BJ (cell line): ENCODE results near the gene RFTN1. TPM values are rescaled to one million over a fixed set of nuclear protein-coding genes. Genes with fewer than 3 reads are reported as not detected.

ENCODE experiments used
- CTCF ChIA-PET: fragments of 350-600 bp; formaldehyde crosslinking; extraction: SDS; loops from one replicate; lab custom pipeline; 2021; ENCODE audit warnings: antibody characterized with exemption, inconsistent platforms; lab: Yijun Ruan, JAX
- POLR2A ChIA-PET: fragments of 300-600 bp; sonication (Branson Sonifier 250); formaldehyde crosslinking; extraction: SDS; loops from one replicate; lab custom pipeline; 2021; ENCODE audit warnings: antibody characterized with exemption; lab: Charles Lee
- DNase-seq: peaks from one replicate; pipeline ENCODE4 v3.0.0-alpha.2; 2011; ENCODE audit warnings: low read depth
- H3K27me3 ChIP-seq: 2 replicates; pipeline ENCODE4 v1.6.0; 2011; ENCODE audit warnings: low read length; ENCODE audit not compliant: control insufficient read depth, insufficient read depth
- H3K36me3 ChIP-seq: 2 replicates; pipeline ENCODE4 v1.5.1; 2011; ENCODE audit warnings: low read length; ENCODE audit not compliant: control insufficient read depth, insufficient read depth
- H3K4me3 ChIP-seq: 2 replicates; pipeline ENCODE4 v1.5.1; 2011; ENCODE audit warnings: low read depth, mild to moderate bottlenecking, control low read depth, low read length
- polyA plus RNA-seq: library from polyadenylated mRNA; depleted of rRNA; stranded (reverse); fragments of >200 nt; gene quantifications from 2 replicates; pipeline ENCODE4 v1.2.3, GENCODE V29; 2011
- TF ChIP-seq, protein P1 (sequence below): IDR thresholded peaks from 2 replicates; pipeline ENCODE4 v1.5.1; 2011; ENCODE audit warnings: low read depth, mild to moderate bottlenecking, control low read depth, inconsistent platforms, low read length, moderate library complexity; ENCODE audit not compliant: insufficient read depth

The RFTN1 gene
- polyA plus RNA-seq, 1 experiment, result 49.0 TPM

DNA sequence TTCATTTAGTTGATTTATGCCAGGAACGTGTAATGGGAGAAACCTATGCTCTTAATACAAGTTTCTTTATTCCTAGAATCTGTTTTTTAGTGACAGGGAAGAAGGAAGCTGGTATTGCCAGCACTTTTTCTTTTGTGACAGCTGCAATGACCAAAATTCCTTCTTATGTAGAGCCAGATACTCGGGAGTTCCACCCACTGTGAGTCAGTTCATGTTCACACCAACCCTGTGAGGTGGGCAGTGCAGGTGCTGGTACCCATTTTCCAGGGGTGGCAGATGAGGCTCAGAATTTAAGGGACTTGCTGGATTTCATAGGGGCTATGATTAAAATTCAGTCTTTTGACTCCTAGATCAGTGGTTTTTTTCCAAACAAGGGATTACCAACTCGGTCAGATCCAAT, 213.8 kb downstream of the RFTN1 start:
- CTCF ChIA-PET, result interaction anchor here (1.8 kb wide), 1 partner anchor 12 kb away, joined by 5 read pairs; no protein-coding TSS in a partner anchor
- Histone ChIP-seq H3K27me3 (no peaks in the 10 kb centered on the region), H3K36me3 (0 out of 2 replicates have a peak, but pooled peaks cover 1% of the 10 kb centered on the region), H3K4me3 (no peak overlapping the region)
- POLR2A ChIA-PET, result interaction anchor here (0.5 kb wide), 1 partner anchor 116 kb away, joined by 4 read pairs; no protein-coding TSS in a partner anchor
- DNase-seq, result no peak
- TF ChIP-seq, protein P1, sequence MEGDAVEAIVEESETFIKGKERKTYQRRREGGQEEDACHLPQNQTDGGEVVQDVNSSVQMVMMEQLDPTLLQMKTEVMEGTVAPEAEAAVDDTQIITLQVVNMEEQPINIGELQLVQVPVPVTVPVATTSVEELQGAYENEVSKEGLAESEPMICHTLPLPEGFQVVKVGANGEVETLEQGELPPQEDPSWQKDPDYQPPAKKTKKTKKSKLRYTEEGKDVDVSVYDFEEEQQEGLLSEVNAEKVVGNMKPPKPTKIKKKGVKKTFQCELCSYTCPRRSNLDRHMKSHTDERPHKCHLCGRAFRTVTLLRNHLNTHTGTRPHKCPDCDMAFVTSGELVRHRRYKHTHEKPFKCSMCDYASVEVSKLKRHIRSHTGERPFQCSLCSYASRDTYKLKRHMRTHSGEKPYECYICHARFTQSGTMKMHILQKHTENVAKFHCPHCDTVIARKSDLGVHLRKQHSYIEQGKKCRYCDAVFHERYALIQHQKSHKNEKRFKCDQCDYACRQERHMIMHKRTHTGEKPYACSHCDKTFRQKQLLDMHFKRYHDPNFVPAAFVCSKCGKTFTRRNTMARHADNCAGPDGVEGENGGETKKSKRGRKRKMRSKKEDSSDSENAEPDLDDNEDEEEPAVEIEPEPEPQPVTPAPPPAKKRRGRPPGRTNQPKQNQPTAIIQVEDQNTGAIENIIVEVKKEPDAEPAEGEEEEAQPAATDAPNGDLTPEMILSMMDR, result no peak

DNA sequence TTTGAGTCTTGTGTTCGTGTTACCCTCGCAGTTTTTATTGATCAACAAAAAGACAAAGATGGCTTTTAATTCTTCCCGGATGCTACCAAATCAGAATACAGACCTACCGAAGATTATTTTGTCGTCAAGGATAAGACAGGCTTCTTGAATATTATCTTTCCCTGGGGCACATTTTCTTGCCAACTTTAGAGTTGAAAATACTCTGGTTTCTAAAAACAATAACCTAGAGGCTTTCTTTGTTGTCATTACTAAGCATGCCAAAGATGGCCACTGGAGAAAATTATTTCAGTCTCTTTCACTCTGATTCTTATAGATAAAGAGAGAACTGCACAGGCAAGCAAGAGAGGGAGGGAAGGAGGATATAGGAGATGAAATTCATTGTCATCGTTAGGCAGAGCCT, 214.6 kb downstream of the RFTN1 start:
- CTCF ChIA-PET, result interaction anchor here (0.9 kb wide), 1 partner anchor 9 kb away, joined by 3 read pairs; no protein-coding TSS in a partner anchor
- Histone ChIP-seq H3K4me3 (no peak overlapping the region), H3K36me3 (0 out of 2 replicates have a peak, but pooled peaks cover 1% of the 10 kb centered on the region), H3K27me3 (no peaks in the 10 kb centered on the region)
- TF ChIP-seq, protein P1, result no peak
- POLR2A ChIA-PET, result no interaction called here
- no peak for DNase-seq

DNA sequence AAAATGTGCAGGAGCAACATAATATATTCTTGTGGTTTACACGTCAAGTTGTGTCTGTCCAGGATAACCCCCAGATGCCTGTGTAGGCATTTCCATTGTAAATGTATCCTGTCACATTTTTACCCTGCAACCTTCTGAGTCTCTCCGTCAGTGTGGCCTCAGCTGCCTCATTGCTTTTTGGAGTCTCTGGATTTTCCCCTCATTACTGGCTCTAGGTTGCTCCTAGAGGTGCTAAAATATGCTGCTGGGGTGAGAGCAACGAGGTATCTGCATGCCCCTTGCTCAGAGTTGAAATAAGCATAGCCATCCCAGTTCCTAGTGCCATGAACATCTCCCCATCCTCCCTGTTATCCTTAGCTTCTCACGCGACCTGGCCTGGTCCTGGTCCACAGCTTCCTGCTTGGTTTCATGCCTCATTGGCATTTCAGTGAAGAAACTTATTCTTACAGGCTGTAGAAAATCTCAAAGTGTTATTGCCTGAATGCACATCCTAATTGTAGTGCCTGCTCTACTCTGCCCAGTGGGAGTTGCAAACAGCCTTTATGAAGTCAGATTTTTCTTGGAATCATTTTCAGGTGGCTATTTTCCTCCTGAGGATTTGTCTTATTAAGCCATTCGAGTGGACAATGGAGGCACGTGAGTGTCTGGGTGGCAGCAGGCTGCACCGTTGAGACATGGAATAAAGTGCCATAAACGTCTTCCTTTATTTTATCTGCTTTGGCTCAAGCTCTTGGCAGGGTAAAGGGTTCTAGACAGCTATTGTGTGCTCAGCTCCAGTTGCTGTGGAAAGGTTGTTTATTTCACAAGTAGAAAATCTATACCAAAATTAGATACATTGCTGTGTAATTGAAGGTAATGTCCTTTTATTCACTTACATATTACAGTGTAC, 215.3 kb downstream of the RFTN1 start:
- H3K4me3 ChIP-seq, result no peak overlapping the region
- TF ChIP-seq, protein P1, result no peak
- POLR2A ChIA-PET, result no interaction called here
- DNase-seq, result no peak
- 0 out of 2 replicates have a peak, but pooled peaks cover 1% of the 10 kb centered on the region for H3K36me3 ChIP-seq
- CTCF ChIA-PET, result interaction anchor here (0.9 kb wide), 1 partner anchor 8 kb away, joined by 3 read pairs; no protein-coding TSS in a partner anchor
- H3K27me3 ChIP-seq, result no peaks in the 10 kb centered on the region

- H3K4me3 ChIP-seq, result no peak overlapping the region
- no peaks in the 10 kb centered on the region for H3K27me3 ChIP-seq
- ChIA-PET POLR2A (interaction anchor here (0.6 kb wide), 1 partner anchor 880 kb away, joined by 3 read pairs; no protein-coding TSS in a partner anchor), CTCF (interaction anchor here (1.2 to 1.5 kb wide), 3 partner anchors 222 to 256 kb away, joined by 3 to 5 read pairs (median 4); no protein-coding TSS in a partner anchor)
- H3K36me3 ChIP-seq, result 0 out of 2 replicates have a peak, but pooled peaks cover 1% of the 10 kb centered on the region
- no peak for DNase-seq
- TF ChIP-seq, protein P1, result no peak
Measured at GRCh38 chr3:16295298-16295890, 218.1 kb downstream of the RFTN1 start.
